HG02759 (cell line): ENCODE results near the gene CD40LG.
A peak's percentile ranks its signal among the peaks of the same experiment; 100 is the strongest.

Source experiments
- ATAC-seq: cut with Tn5 transposase; IDR thresholded peaks from one replicate; pipeline ENCODE4 v1.9.1; 2021; ENCODE audit warnings: mild to moderate bottlenecking, moderate library complexity; ENCODE audit not compliant: unreplicated experiment

The CD40LG gene

DNA sequence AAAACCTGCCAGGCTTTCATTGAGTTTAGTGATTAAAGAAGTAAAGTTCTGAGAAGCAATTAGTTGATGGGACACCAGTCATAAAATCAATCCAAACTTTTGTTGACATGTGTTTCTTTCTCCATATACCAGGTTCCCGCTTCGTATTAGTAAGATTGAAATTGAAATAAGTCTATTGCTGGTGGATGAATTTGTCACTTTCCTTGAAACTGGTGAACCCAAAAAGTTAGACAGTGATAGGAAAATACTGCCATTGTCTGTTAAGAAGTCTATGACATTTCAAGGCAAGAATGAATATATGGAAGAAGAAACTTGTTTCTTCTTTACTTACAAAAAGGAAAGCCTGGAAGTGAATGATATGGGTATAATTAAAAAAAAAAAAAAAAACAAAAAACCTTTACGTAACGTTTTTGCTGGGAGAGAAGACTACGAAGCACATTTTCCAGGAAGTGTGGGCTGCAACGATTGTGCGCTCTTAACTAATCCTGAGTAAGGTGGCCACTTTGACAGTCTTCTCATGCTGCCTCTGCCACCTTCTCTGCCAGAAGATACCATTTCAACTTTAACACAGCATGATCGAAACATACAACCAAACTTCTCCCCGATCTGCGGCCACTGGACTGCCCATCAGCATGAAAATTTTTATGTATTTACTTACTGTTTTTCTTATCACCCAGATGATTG, at the start of gene CD40LG:
CD40LG (plus strand) TSS at position 482 of the 684 bp plus-strand sequence; CDS start at position 573, 91 bp downstream.
- no peak for ATAC-seq

- no peak for ATAC-seq
Measured at GRCh38 chrX:136598631-136599030, 49.3 kb upstream of the CD40LG start.

GRCh38 chrX:136600059-136600458, 47.9 kb upstream of the CD40LG start:
- ATAC-seq: no peak

- ATAC-seq: no peak
Measured at GRCh38 chrX:136607236-136607635, 40.7 kb upstream of the CD40LG start.

DNA sequence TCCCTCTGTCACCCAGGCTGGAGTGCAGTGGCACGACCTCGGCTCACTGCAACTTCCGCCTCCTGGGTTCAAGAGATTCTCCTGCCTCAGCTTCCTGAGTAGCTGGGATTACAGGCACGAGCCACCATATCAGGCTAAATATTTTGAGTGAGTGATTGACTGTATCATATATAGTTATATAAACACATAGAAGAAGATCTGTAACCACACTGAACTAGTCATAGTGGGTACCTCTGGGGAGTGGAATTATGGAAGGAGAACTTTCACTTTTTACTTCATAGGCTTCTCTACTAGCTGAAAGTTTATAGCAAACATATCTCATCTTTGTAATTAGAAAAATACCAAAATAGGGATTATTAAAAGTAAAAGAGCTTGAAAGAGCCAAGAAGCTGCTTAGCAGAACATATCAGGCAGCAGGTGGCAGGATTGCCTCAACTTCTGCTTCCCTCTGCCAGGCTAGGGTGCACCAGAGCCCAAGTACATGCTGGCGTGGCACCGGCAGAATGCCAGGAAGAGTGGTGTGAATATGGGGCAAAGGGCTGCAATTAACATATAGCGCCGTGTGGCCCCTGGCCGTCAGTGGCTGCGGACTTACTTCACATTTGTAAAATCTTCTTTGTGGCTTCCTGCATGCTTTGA, 39.5 kb upstream of the CD40LG start:
- peak; percentile 48 for ATAC-seq

GRCh38 chrX:136616987-136617685, 30.8 kb upstream of the CD40LG start:
- ATAC-seq: peak; percentile 96

- no peak for ATAC-seq
Measured at GRCh38 chrX:136619899-136620505, 28.0 kb upstream of the CD40LG start.

DNA sequence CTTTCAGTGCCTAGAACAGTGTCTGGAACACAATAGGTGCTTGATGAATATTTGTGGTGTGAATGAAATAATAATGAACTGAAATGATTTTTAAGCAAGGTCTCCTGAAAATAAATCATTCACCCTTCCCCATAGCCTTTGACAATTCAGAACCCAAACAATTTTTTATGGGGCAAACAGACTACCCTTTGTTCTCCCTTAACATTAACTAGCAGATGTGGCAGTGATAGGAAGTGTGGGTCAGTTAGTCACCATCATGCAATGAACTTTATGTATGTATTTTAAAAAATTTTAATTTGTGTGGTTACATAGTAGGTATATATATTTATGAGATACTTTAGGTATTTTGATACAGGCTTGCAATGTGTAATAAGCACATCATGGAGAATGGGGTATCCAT, 27.2 kb upstream of the CD40LG start:
- ATAC-seq: no peak

GRCh38 chrX:136622568-136622967, 25.4 kb upstream of the CD40LG start:
- no peak for ATAC-seq

DNA sequence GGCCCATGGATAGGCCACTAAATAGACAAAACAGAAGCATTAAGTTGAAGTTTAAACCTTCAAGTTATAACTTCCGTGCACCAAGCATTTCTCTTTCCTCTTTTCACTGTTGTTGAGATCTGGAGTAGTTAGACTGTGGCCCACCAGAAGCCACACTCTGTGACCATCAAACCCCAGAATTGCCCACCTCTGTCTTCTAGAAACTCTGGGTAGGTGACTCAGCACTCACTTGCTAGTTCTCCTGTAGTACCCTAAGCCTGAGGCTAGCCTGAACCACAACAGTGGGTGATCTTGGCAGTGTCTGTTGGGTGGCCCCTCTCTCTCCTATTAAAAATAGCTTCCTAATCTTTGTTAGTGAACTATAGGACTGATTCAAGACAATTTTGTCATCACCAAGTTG, 24.6 kb upstream of the CD40LG start:
- no peak for ATAC-seq

GRCh38 chrX:136625246-136625645, 22.7 kb upstream of the CD40LG start:
- ATAC-seq: no peak

DNA sequence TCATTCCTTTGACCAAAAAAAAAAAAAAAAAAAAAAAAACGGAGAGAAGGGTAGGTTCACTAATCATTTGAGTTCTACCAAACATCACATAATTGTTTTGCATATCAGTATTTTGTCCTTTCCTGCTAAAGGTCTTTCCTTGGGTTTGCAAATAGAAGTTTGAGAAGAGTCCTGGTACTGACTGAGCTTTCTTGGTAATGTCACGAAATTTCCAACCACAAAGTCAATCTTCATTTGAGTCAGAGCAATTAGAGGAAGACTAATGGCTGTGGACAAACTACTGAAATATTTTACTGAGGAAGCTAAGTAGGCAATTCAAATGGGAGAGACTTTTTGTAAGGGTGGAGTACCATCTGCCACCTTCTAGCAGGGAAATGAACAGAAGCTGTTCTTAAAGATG, 21.7 kb upstream of the CD40LG start:
- ATAC-seq: peak; percentile 57

- no peak for ATAC-seq
Measured at GRCh38 chrX:136626891-136627290, 21.1 kb upstream of the CD40LG start.

GRCh38 chrX:136627409-136627808, 20.5 kb upstream of the CD40LG start:
- ATAC-seq: no peak

GRCh38 chrX:136629084-136629750, 18.7 kb upstream of the CD40LG start:
- ATAC-seq: no peak

GRCh38 chrX:136630881-136631280, 17.1 kb upstream of the CD40LG start:
- no peak for ATAC-seq

DNA sequence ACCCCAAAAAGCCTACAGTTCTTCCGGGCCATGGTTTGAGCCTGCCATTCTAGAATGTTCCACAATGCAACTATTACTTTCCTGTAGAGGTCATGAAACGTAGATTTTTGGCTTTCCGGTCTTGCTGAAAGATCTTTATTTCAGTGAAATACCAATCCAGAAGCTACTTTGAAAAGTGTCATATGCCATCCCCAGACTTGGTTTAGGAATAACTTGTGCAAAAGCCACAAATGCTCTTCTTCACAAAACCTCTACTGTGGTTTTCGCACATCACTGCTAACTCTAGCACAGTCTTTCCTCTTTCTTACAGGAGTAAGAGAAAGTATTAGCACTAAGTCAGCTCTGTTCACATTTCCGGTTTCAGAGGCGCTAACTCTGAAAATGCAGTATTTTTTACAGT, 12.7 kb upstream of the CD40LG start:
- peak; percentile 59 for ATAC-seq

DNA sequence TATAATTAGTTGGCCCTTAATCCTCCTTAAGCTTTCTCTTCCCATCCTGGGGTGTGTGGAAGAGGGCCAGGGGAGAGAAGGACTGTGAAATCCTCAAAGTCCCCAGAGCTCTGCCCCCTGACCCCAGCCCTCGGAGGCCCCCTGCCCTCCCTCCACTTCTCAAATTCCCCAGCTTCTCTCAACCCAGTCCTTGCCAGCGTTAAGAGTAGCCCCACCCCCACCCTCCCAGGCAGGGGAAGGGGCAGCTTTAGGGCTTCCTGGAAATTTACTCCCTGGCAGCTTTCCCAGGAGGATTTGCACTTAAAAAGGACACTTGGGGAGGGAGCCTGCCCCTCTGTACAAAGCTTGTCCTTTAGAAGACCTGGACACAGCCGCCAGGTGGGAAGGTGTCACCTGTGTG, 11.8 kb upstream of the CD40LG start:
- no peak for ATAC-seq

- ATAC-seq: no peak
Measured at GRCh38 chrX:136639506-136640176, 8.3 kb upstream of the CD40LG start.

- no peak for ATAC-seq
Measured at GRCh38 chrX:136643243-136643642, 4.7 kb upstream of the CD40LG start.
